Right atrium auricular region (tissue), 2 donors: ENCODE measurements around the gene FNIP2. TPM values are rescaled to one million over a fixed set of nuclear protein-coding genes. Genes with fewer than 3 reads are reported as not detected.
"Not testable (repeated sequence)": the region's sequence is repeated elsewhere in the genome, so short reads cannot be mapped to it uniquely, and the experiment has no call there.

Experiments used
- DNase-seq: peaks from one replicate; pipeline ENCODE4 v3.0.0-alpha.2; 2019; ENCODE audit warnings: low spot score
- H3K27ac ChIP-seq, 2 donors: fragments of 200-600 bp; sonication (generic); 1 replicate in 1 of 2; 2 replicates in 1 of 2; pipeline ENCODE4 v1.5.1; 2016 to 2019
- H3K27me3 ChIP-seq, 2 donors: fragments of 200-600 bp; sonication (generic); one replicate each; pipeline versions ENCODE4 v1.5.1 to v1.6.0; 2017 to 2019
- H3K36me3 ChIP-seq: fragments of 200-600 bp; sonication (generic); one replicate; pipeline ENCODE4 v1.5.1; 2016
- H3K4me1 ChIP-seq, 2 donors: fragments of 200-600 bp; sonication (generic); one replicate each; pipeline versions ENCODE4 v1.5.1 to v1.6.0; 2017 to 2019
- H3K4me3 ChIP-seq, 2 donors: fragments of 200-600 bp; sonication (generic); 1 replicate in 1 of 2; 2 replicates in 1 of 2; pipeline ENCODE4 v1.5.1; 2017 to 2019; ENCODE audit warnings: mild to moderate bottlenecking in 1 of 2, moderate library complexity in 1 of 2
- H3K9me3 ChIP-seq, 2 donors: fragments of 200-600 bp; sonication (generic); one replicate each; pipeline ENCODE4 v1.5.1; 2019
- total RNA-seq, 2 donors: library from RNA; depleted of rRNA; stranded (reverse); fragments of >200 nt; gene quantifications; one replicate each; pipeline ENCODE4 v1.1.0, GENCODE V29; 2016
- TF ChIP-seq, protein P1 (sequence below), 2 donors: fragments of 200-600 bp; sonication (generic); IDR thresholded peaks; one replicate each; pipeline ENCODE4 v1.5.1; 2019; ENCODE audit warnings: antibody characterized with exemption in 2 of 2

Gene FNIP2
- total RNA-seq, 2 donors from 2014 or later, result 38.3 to 42.4 TPM

DNA sequence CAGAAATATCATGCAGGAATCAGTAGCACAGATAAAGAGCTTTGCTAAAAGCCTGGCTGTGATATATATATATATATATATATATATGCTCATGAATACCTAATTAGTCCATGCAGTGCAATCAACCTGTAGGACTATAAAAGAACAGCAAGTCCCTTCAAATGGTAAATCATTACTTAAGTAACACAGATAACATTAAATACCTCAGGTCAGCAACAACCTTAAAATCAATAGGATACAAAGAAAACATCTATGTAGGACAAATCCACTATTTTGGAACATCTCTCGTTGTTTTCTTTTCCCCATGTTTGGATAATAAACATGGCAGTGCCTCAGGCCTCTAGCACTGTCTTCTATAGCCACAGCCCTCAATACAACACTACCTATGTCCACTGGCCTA lies 106.6 kb downstream of the FNIP2 start:
- Histone ChIP-seq H3K36me3 (peaks cover 48% of the 10 kb centered on the region), H3K27ac (no peak overlapping the region), H3K4me3 (no peak overlapping the region), H3K9me3 (no peaks in the 10 kb centered on the region), H3K27me3 (no peaks in the 10 kb centered on the region), H3K4me1 (peaks cover 0 to 11% of the 10 kb centered on the region in 2 donors)
- no peak for DNase-seq
- TF ChIP-seq, protein P1, sequence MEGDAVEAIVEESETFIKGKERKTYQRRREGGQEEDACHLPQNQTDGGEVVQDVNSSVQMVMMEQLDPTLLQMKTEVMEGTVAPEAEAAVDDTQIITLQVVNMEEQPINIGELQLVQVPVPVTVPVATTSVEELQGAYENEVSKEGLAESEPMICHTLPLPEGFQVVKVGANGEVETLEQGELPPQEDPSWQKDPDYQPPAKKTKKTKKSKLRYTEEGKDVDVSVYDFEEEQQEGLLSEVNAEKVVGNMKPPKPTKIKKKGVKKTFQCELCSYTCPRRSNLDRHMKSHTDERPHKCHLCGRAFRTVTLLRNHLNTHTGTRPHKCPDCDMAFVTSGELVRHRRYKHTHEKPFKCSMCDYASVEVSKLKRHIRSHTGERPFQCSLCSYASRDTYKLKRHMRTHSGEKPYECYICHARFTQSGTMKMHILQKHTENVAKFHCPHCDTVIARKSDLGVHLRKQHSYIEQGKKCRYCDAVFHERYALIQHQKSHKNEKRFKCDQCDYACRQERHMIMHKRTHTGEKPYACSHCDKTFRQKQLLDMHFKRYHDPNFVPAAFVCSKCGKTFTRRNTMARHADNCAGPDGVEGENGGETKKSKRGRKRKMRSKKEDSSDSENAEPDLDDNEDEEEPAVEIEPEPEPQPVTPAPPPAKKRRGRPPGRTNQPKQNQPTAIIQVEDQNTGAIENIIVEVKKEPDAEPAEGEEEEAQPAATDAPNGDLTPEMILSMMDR (IDR thresholded peaks at IDR 0.05), result no peak

DNA sequence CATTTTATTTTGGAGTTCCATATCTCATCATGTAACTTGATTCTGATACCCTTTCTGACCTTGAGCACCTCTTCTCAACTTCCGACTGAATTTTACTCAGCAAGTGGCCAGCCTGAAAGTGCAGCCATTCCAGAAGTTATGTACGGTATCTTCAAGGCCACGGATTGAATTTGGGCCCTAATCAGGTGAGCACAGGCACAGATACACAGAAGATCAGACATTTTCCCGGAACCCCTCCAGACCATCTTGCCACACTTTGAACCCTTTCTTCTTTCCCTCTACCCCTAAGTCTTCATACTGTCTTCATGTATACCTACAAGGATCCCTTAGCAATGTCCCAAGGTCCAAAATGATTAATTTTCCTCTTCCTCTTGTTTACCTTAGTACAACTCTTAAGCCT lies 108.2 kb downstream of the FNIP2 start:
- Histone ChIP-seq H3K9me3 (no peaks in the 10 kb centered on the region), H3K27ac (no peak overlapping the region), H3K27me3 (no peaks in the 10 kb centered on the region), H3K4me3 (no peak overlapping the region), H3K4me1 (peaks cover 0 to 4% of the 10 kb centered on the region in 2 donors), H3K36me3 (peaks cover 51% of the 10 kb centered on the region)
- TF ChIP-seq, protein P1 (IDR thresholded peaks at IDR 0.05), result no peak
- DNase-seq, result no peak

DNA sequence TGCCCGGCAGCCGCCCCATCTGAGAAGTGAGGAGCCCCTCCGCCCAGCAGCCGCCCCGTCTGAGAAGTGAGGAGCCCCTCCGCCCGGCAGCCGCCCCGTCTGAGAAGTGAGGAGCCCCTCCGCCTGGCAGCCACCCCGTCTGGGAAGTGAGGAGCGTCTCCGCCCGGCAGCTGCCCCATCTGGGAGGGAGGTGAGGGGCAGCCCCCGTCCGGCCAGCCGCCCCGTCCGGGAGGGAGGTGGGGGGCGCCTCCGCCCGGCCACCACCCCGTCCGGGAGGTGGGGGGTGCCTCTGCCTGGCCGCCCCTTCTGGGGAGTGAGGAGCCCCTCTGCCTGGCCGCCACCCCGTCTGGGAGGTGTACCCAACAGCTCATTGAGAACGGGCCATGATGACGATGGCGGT lies 113.3 kb downstream of the FNIP2 start:
- not testable (repeated sequence) for H3K27ac ChIP-seq, DNase-seq, H3K27me3 ChIP-seq, H3K9me3 ChIP-seq, H3K4me3 ChIP-seq, H3K4me1 ChIP-seq
- peaks cover 43% of the 10 kb centered on the region for H3K36me3 ChIP-seq

DNA sequence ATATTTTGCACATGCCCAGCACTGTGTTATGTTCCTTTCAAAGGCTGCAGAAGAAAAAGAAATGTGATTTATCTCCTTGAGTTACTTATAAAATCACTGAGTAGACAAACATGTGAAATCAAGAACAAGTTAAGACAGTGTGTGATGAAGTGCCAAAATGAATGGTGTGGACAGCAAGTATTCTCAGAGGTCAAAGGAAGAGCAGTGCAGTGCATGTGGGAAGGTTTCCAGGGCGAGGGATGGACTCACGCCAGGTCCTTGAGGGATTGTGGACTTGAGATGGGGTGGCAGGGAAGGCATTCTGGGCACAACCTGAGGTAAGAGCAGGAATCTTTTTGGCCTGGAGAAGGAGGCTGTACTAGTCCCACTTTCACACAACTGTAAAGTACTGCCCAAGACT lies 115.5 kb downstream of the FNIP2 start:
- H3K4me1 ChIP-seq, result no peaks in the 10 kb centered on the region
- TF ChIP-seq, protein P1 (IDR thresholded peaks at IDR 0.05), result no peak
- H3K36me3 ChIP-seq, result peaks cover 25% of the 10 kb centered on the region
- no peak for DNase-seq
- H3K4me3 ChIP-seq, result no peak overlapping the region
- no peak overlapping the region for H3K27ac ChIP-seq
- no peaks in the 10 kb centered on the region for H3K27me3 ChIP-seq
- no peaks in the 10 kb centered on the region for H3K9me3 ChIP-seq

DNA sequence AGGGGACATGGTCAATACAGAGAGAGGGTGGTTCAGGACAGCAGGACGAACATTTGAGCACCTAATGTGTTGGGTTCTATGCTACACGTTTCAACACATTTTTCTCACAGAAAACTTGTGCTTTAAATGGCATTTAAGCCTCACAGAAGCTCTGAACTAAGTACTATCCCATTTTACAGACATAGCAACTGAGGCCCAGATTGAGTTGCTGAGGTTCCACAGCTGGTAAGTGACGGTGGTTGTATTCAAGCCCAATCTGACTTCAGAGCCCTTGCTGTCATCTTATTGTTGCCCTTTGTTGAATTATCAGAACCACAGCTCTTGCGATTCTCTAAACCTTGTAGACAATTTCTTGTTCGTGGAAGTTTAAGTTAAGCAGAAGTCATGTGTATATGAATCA lies 116.7 kb downstream of the FNIP2 start:
- TF ChIP-seq, protein P1 (IDR thresholded peaks at IDR 0.05), result no peak
- H3K4me1 ChIP-seq, result no peaks in the 10 kb centered on the region
- H3K36me3 ChIP-seq, result peaks cover 15% of the 10 kb centered on the region
- no peak overlapping the region for H3K27ac ChIP-seq
- no peaks in the 10 kb centered on the region for H3K27me3 ChIP-seq
- DNase-seq, result no peak
- no peak overlapping the region for H3K4me3 ChIP-seq
- no peaks in the 10 kb centered on the region for H3K9me3 ChIP-seq

DNA sequence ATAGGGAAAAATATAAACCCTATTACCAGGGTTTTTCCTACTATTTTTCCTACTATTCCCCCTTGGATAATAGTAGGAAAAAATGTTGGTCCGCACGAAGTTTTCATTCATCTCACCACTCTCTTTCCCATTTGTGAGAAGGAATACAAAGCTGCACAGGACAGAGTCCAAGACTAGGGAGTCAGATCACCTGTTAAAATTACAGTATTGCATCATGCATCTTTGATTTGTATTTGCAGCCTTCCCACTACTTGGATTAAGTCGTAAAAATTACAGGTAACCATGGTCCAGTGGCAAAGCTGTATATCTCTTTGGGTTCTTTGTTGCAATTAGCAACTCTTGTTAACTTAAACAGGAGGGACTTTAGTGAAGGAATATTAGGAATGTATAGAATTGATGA lies 121.5 kb downstream of the FNIP2 start:
- Histone ChIP-seq H3K27me3 (no peaks in the 10 kb centered on the region), H3K27ac (no peak overlapping the region), H3K9me3 (no peaks in the 10 kb centered on the region), H3K4me3 (no peak overlapping the region), H3K4me1 (no peaks in the 10 kb centered on the region), H3K36me3 (peaks cover 27% of the 10 kb centered on the region)
- TF ChIP-seq, protein P1 (IDR thresholded peaks at IDR 0.05), result no peak
- no peak for DNase-seq
